Choroid plexus epithelial cell (primary cell): ENCODE measurements around the gene ZC3H7B.

ENCODE experiments used
- DNase-seq: peaks from one replicate; pipeline ENCODE4 v3.0.0-alpha.2; 2010; ENCODE audit warnings: low read depth
- H3K4me3 ChIP-seq: 2 replicates; pipeline ENCODE4 v1.5.1; 2011; ENCODE audit warnings: low read depth, mild to moderate bottlenecking, control low read depth, low read length, moderate library complexity
- TF ChIP-seq, protein P1 (sequence below): conservative IDR thresholded peaks from 2 replicates; pipeline ENCODE4 v1.5.1; 2011; ENCODE audit warnings: low read depth, mild to moderate bottlenecking, control low read depth, inconsistent platforms, low read length, moderate library complexity

ZC3H7B gene

DNA sequence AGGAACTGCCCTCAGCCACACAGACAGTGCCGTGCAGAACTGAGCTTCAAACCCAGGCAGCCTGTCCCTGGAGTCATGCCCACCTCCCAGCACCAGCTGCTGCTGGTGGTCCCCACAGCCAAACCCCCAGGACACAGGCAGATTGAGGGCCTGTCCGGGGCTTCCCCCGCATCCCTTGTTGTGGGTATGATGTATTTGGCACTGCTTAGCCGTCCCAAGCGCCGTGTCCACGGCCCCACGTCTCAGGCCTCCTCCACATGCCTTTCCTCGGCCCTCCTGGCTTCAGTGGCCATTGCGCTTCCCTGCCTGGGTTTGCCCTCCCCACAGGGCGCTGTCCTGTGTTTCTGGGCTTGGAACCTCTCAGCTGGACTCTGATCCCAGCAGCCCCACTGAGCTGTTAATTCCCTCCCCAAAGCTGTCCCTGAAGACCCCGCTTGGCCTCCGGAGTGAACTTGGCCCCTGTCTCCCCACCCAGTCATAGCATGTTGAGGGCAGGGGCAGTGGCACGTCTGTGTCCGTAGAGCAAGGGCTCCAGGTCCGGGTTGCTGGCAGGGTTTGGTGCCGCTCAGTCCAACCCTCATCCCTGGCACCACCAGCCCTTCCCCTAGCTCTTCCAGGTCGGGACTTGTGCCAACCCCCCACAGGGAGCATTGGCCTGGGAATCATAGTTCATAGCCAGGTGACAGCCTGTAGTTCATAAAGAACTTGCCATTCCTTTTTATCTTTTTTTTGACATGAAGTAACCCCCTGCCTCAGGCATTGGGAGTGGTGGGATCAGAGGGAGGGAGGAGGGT, 45.9 kb downstream of the ZC3H7B start:
- TF ChIP-seq, protein P1, sequence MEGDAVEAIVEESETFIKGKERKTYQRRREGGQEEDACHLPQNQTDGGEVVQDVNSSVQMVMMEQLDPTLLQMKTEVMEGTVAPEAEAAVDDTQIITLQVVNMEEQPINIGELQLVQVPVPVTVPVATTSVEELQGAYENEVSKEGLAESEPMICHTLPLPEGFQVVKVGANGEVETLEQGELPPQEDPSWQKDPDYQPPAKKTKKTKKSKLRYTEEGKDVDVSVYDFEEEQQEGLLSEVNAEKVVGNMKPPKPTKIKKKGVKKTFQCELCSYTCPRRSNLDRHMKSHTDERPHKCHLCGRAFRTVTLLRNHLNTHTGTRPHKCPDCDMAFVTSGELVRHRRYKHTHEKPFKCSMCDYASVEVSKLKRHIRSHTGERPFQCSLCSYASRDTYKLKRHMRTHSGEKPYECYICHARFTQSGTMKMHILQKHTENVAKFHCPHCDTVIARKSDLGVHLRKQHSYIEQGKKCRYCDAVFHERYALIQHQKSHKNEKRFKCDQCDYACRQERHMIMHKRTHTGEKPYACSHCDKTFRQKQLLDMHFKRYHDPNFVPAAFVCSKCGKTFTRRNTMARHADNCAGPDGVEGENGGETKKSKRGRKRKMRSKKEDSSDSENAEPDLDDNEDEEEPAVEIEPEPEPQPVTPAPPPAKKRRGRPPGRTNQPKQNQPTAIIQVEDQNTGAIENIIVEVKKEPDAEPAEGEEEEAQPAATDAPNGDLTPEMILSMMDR, result no peak
- no peak for DNase-seq

DNA sequence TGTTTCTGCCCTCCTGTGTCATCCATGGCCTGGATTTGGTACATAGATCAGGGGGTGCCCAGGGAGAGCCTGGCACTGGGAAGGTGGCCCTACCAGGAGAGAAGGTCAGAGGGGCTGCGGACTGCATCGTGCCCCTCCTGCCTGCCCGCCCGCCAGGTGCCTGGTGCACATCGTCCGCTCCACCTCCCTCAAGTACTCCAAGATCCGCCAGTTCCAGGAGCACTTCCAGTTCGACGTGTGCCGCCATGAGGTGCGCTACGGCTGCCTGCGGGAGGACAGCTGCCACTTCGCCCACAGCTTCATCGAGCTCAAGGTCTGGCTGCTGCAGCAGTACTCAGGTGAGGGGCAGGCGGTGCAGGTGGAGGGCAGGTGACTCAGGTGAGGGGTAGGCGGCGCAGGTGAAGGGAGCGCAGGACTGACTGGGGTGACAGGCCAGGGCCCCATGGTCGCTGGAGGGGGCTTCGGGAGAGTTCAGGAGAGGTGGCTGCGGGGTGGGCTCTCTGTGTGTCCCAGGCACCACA, 47.7 kb downstream of the ZC3H7B start:
- H3K4me3 ChIP-seq, result no peak overlapping the region
- TF ChIP-seq, protein P1, result no peak
- no peak for DNase-seq

More for the DNA sequence above, 45.9 kb downstream of the ZC3H7B start:
- H3K4me3 ChIP-seq, result no peak overlapping the region

DNA sequence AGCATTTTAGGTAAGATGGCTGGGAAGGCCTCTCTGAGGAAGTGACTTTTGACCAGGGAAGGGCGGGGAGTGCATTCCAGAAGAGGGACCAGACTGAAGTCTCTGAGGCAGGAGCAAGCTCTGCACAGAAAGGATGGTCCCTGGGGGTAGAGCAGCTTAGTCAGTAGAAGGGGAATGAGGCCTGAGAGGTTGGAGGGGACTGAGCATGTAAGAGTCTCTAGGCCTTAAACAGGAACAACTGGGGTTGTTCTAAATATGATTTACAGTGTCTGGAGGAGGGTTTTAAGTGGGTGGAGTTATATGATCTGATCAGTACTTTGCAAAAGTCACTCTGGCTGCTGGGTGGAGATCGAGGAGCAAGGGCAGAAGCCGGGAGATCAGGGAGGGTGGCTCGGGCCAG, 48.8 kb downstream of the ZC3H7B start:
- TF ChIP-seq, protein P1, result no peak
- no peak overlapping the region for H3K4me3 ChIP-seq
- peak; percentile 13 for DNase-seq

GRCh38 chr22:41351011-41351410, 49.7 kb downstream of the ZC3H7B start:
- no peak overlapping the region for H3K4me3 ChIP-seq
- TF ChIP-seq, protein P1, result no peak
- no peak for DNase-seq

- TF ChIP-seq, protein P1, result no peak
- DNase-seq, result peak; percentile 76
- H3K4me3 ChIP-seq, result no peak overlapping the region
These were observed 50.7 kb downstream of the ZC3H7B start for GRCh38 chr22:41352058-41352457.

DNA sequence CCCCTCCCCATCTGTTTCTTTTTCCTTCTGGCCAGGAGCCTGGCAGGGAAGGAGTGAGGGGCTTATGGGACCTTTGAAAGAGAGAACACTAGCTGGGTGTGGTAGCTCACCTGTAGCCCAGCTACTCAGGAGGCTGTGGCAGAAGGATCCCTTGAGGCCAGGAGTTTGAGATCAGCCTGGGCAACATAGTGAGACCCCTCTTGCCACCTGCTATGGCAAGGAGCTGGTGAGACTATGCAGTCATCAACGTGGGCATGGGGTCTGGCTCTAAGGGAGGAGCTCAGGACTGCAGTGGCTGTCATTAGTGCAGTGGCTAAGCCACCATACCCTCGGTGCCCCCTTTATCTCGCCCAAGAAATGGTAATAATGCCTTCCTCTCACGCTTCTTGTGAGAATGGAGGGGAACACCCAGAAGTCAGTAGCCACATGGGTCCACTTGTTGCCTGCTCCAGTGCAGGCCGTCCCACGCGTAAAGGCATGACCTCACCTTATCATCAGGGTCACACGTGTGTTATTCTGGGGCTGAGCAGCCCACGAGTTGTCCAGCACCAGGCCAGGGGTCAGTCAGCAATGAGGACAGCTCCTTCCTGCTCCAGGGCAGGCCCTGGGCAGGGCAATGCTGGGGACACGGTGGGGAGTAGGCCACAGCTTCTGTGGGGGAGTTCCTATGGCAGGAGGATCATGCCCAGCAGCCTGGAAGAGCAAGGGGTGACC, 52.7 kb downstream of the ZC3H7B start:
- no peak for DNase-seq
- no peak overlapping the region for H3K4me3 ChIP-seq
- TF ChIP-seq, protein P1, result no peak
